Skeletal muscle tissue (tissue), 4 donors: ENCODE data around the gene BCAS3. TPM values are rescaled to one million over a fixed set of nuclear protein-coding genes. Genes with fewer than 3 reads are reported as not detected.

ENCODE experiments used
- H3K27ac ChIP-seq: one replicate; pipeline ENCODE4 v1.7.0; 2013; ENCODE audit warnings: mild to moderate bottlenecking, low read depth, low read length, inconsistent platforms
- H3K27me3 ChIP-seq, 3 donors: one replicate each; pipeline ENCODE4 v1.7.0; 2013; ENCODE audit warnings: low read length in 3 of 3; ENCODE audit not compliant: control insufficient read depth in 3 of 3, insufficient read depth in 3 of 3
- H3K36me3 ChIP-seq, 3 donors: one replicate each; pipeline ENCODE4 v1.7.0; 2013; ENCODE audit warnings: low read length in 3 of 3; ENCODE audit not compliant: control insufficient read depth in 3 of 3, insufficient read depth in 3 of 3
- H3K4me1 ChIP-seq, 3 donors: one replicate each; pipeline ENCODE4 v1.7.0; 2013; ENCODE audit warnings: low read length in 3 of 3, mild to moderate bottlenecking in 3 of 3; ENCODE audit not compliant: control insufficient read depth in 3 of 3, insufficient read depth in 3 of 3
- H3K4me3 ChIP-seq, 3 donors: one replicate each; pipeline ENCODE4 v1.7.0; 2013; ENCODE audit warnings: low read length in 3 of 3
- H3K9ac ChIP-seq, 3 donors: one replicate each; pipeline ENCODE4 v1.7.0; 2013; ENCODE audit warnings: low read length in 3 of 3, mild to moderate bottlenecking in 3 of 3, moderate library complexity in 2 of 3, low read depth in 1 of 3
- H3K9me3 ChIP-seq, 3 donors: one replicate each; pipeline ENCODE4 v1.7.0; 2013; ENCODE audit warnings: low read length in 3 of 3; ENCODE audit not compliant: control insufficient read depth in 3 of 3
- total RNA-seq: library from RNA; depleted of rRNA; stranded (reverse); fragments of >200 nt; gene quantifications from one replicate; pipeline ENCODE4 v1.2.3, GENCODE V29; 2014
- donor health status: Osteomylitis.

The BCAS3 gene
- total RNA-seq, 1 donor from 2014 or later = 25.1 TPM

GRCh38 chr17:61340431-61341209, 663.0 kb downstream of the BCAS3 start:
- Histone ChIP-seq H3K9me3 (no peaks in the 10 kb centered on the region), H3K9ac (no peak overlapping the region), H3K4me1 (peaks cover 4 to 8% (median 5%) of the 10 kb centered on the region in 3 donors)

GRCh38 chr17:61343576-61343975, 665.9 kb downstream of the BCAS3 start:
- Histone ChIP-seq H3K9me3 (no peaks in the 10 kb centered on the region), H3K27ac (no peak overlapping the region), H3K36me3 (no peaks in the 10 kb centered on the region), H3K27me3 (no peaks in the 10 kb centered on the region), H3K9ac (no peak overlapping the region), H3K4me1 (peaks cover 0 to 10% (median 6%) of the 10 kb centered on the region in 3 donors), H3K4me3 (no peak overlapping the region)

More at GRCh38 chr17:61340431-61341209, 663.0 kb downstream of the BCAS3 start:
- no peak overlapping the region for H3K4me3 ChIP-seq
- H3K27me3 ChIP-seq = no peaks in the 10 kb centered on the region
- H3K27ac ChIP-seq = no peak overlapping the region
- no peaks in the 10 kb centered on the region for H3K36me3 ChIP-seq

- Histone ChIP-seq H3K27me3 (no peaks in the 10 kb centered on the region), H3K36me3 (no peaks in the 10 kb centered on the region), H3K9ac (no peak overlapping the region), H3K4me3 (no peak overlapping the region), H3K4me1 (peaks cover 0 to 10% (median 6%) of the 10 kb centered on the region in 3 donors), H3K9me3 (no peaks in the 10 kb centered on the region), H3K27ac (no peak overlapping the region)
Observed at GRCh38 chr17:61345061-61345460, 667.4 kb downstream of the BCAS3 start.

GRCh38 chr17:61345825-61346666, 668.4 kb downstream of the BCAS3 start:
- Histone ChIP-seq H3K4me3 (no peak overlapping the region), H3K9ac (no peak overlapping the region), H3K4me1 (peaks cover 0 to 10% (median 6%) of the 10 kb centered on the region in 3 donors), H3K27ac (no peak overlapping the region), H3K9me3 (no peaks in the 10 kb centered on the region), H3K27me3 (no peaks in the 10 kb centered on the region), H3K36me3 (no peaks in the 10 kb centered on the region)

GRCh38 chr17:61349350-61349749, 671.7 kb downstream of the BCAS3 start:
- H3K4me1 ChIP-seq = peaks cover 0 to 10% (median 6%) of the 10 kb centered on the region in 3 donors
- H3K27ac ChIP-seq = no peak overlapping the region
- no peaks in the 10 kb centered on the region for H3K9me3 ChIP-seq
- H3K27me3 ChIP-seq = no peaks in the 10 kb centered on the region
- no peak overlapping the region for H3K9ac ChIP-seq
- H3K36me3 ChIP-seq = no peaks in the 10 kb centered on the region
- no peak overlapping the region for H3K4me3 ChIP-seq

- Histone ChIP-seq H3K9ac (no peak overlapping the region), H3K4me3 (no peak overlapping the region), H3K27ac (no peak overlapping the region), H3K36me3 (no peaks in the 10 kb centered on the region), H3K9me3 (no peaks in the 10 kb centered on the region), H3K4me1 (no peaks in the 10 kb centered on the region), H3K27me3 (no peaks in the 10 kb centered on the region)
Observed at GRCh38 chr17:61351745-61352407, 674.2 kb downstream of the BCAS3 start.

GRCh38 chr17:61352408-61352770, 674.7 kb downstream of the BCAS3 start:
- Histone ChIP-seq H3K4me1 (no peaks in the 10 kb centered on the region), H3K9me3 (no peaks in the 10 kb centered on the region), H3K27ac (no peak overlapping the region), H3K36me3 (no peaks in the 10 kb centered on the region), H3K9ac (no peak overlapping the region), H3K4me3 (no peak overlapping the region), H3K27me3 (no peaks in the 10 kb centered on the region)

GRCh38 chr17:61352781-61353491, 675.3 kb downstream of the BCAS3 start:
- no peaks in the 10 kb centered on the region for H3K36me3 ChIP-seq
- no peak overlapping the region for H3K27ac ChIP-seq
- H3K9me3 ChIP-seq = no peaks in the 10 kb centered on the region
- H3K4me3 ChIP-seq = no peak overlapping the region
- no peak overlapping the region for H3K9ac ChIP-seq
- no peaks in the 10 kb centered on the region for H3K27me3 ChIP-seq
- H3K4me1 ChIP-seq = no peaks in the 10 kb centered on the region

GRCh38 chr17:61353615-61354014, 676.0 kb downstream of the BCAS3 start:
- no peaks in the 10 kb centered on the region for H3K4me1 ChIP-seq
- no peak overlapping the region for H3K9ac ChIP-seq
- no peak overlapping the region for H3K27ac ChIP-seq
- H3K9me3 ChIP-seq = no peaks in the 10 kb centered on the region
- no peaks in the 10 kb centered on the region for H3K27me3 ChIP-seq
- H3K36me3 ChIP-seq = no peaks in the 10 kb centered on the region
- no peak overlapping the region for H3K4me3 ChIP-seq
